ENCODE results near the gene CA6.
"Not testable (repeated sequence)": the region's sequence is repeated elsewhere in the genome, so short reads cannot be mapped to it uniquely, and the experiment has no call there.

GRCh38 chr1:8896775-8897174, 48.9 kb upstream of the CA6 start:
- TF ChIP-seq, protein P1, sequence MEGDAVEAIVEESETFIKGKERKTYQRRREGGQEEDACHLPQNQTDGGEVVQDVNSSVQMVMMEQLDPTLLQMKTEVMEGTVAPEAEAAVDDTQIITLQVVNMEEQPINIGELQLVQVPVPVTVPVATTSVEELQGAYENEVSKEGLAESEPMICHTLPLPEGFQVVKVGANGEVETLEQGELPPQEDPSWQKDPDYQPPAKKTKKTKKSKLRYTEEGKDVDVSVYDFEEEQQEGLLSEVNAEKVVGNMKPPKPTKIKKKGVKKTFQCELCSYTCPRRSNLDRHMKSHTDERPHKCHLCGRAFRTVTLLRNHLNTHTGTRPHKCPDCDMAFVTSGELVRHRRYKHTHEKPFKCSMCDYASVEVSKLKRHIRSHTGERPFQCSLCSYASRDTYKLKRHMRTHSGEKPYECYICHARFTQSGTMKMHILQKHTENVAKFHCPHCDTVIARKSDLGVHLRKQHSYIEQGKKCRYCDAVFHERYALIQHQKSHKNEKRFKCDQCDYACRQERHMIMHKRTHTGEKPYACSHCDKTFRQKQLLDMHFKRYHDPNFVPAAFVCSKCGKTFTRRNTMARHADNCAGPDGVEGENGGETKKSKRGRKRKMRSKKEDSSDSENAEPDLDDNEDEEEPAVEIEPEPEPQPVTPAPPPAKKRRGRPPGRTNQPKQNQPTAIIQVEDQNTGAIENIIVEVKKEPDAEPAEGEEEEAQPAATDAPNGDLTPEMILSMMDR (IDR thresholded peaks at IDR 0.05), result not testable (repeated sequence)
- not testable (repeated sequence) for TF ChIP-seq POLR2AphosphoS5 (IDR thresholded peaks at IDR 0.05; ENCODE audit: insufficient read depth in 1 of 2, low read depth in 1 of 2)
